Ascending aorta (tissue), 2 donors: Measurements from ENCODE around the gene WDR54. TPM values are rescaled to one million over a fixed set of nuclear protein-coding genes. Genes with fewer than 3 reads are reported as not detected.
"Not testable (repeated sequence)": the region's sequence is repeated elsewhere in the genome, so short reads cannot be mapped to it uniquely, and the experiment has no call there.

Experiments
- DNase-seq, 2 donors: peaks; one replicate each; pipeline ENCODE4 v3.0.0-alpha.2; 2019; ENCODE audit warnings: low spot score in 2 of 2
- H3K27ac ChIP-seq, 2 donors: fragments of 200-600 bp; sonication (generic); one replicate each; pipeline ENCODE4 v1.5.1; 2016 to 2017; ENCODE audit warnings: mild to moderate bottlenecking in 1 of 2
- H3K27me3 ChIP-seq: fragments of 200-600 bp; sonication (generic); one replicate; pipeline ENCODE4 v1.5.1; 2017
- H3K36me3 ChIP-seq, 2 donors: fragments of 200-600 bp; sonication (generic); one replicate each; pipeline ENCODE4 v1.5.1; 2016
- H3K4me1 ChIP-seq, 2 donors: fragments of 200-600 bp; sonication (generic); one replicate each; pipeline ENCODE4 v1.5.1; 2016 to 2017; ENCODE audit warnings: mild to moderate bottlenecking in 1 of 2
- H3K4me3 ChIP-seq, 2 donors: fragments of 200-600 bp; sonication (generic); one replicate each; pipeline ENCODE4 v1.5.1; 2016 to 2017; ENCODE audit warnings: mild to moderate bottlenecking in 1 of 2
- H3K9me3 ChIP-seq, 2 donors: fragments of 200-600 bp; sonication (generic); one replicate each; pipeline ENCODE4 v1.5.1; 2016
- intact Hi-C: fragments of 100-400 bp; cut with DNase I; formaldehyde crosslinking; loops from one replicate; pipeline ENCODE4 v1.15.1; 2023
- total RNA-seq: library from RNA; depleted of rRNA; stranded (reverse); fragments of >200 nt; gene quantifications from one replicate; pipeline ENCODE4 v1.1.0, GENCODE V29; 2016
- TF ChIP-seq, protein P1 (sequence below), 3 experiments: fragments of 200-600 bp in 2 of 3; fragments of 450-650 bp in 1 of 3; sonication (generic) in 2 of 3; IDR thresholded peaks; one replicate each; pipeline ENCODE4 v1.5.1; 2016 to 2019; ENCODE audit warnings: antibody characterized with exemption in 3 of 3, mild to moderate bottlenecking in 1 of 3, moderate library complexity in 1 of 3

The WDR54 gene
- total RNA-seq, 1 donor from 2014 or later, result 5.5 TPM

GRCh38 chr2:74418312-74418711 lies 3.2 kb upstream of the WDR54 start:
- intact Hi-C loops, result no loop called here
- no peak overlapping the region for H3K27ac ChIP-seq
- peak overlapping the region in 1 of 2 donors; percentile 25 for H3K4me3 ChIP-seq
- no peaks in the 10 kb centered on the region for H3K36me3 ChIP-seq
- no peak for DNase-seq
- TF ChIP-seq, protein P1, sequence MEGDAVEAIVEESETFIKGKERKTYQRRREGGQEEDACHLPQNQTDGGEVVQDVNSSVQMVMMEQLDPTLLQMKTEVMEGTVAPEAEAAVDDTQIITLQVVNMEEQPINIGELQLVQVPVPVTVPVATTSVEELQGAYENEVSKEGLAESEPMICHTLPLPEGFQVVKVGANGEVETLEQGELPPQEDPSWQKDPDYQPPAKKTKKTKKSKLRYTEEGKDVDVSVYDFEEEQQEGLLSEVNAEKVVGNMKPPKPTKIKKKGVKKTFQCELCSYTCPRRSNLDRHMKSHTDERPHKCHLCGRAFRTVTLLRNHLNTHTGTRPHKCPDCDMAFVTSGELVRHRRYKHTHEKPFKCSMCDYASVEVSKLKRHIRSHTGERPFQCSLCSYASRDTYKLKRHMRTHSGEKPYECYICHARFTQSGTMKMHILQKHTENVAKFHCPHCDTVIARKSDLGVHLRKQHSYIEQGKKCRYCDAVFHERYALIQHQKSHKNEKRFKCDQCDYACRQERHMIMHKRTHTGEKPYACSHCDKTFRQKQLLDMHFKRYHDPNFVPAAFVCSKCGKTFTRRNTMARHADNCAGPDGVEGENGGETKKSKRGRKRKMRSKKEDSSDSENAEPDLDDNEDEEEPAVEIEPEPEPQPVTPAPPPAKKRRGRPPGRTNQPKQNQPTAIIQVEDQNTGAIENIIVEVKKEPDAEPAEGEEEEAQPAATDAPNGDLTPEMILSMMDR (IDR thresholded peaks at IDR 0.05), result no peak
- no peaks in the 10 kb centered on the region for H3K27me3 ChIP-seq
- H3K4me1 ChIP-seq, result peaks cover 5 to 12% of the 10 kb centered on the region in 2 donors
- H3K9me3 ChIP-seq, result no peaks in the 10 kb centered on the region

GRCh38 chr2:74419345-74419744 lies 2.2 kb upstream of the WDR54 start:
- H3K27me3 ChIP-seq, result no peaks in the 10 kb centered on the region
- no peak overlapping the region for H3K4me3 ChIP-seq
- H3K36me3 ChIP-seq, result no peaks in the 10 kb centered on the region
- peaks cover 5 to 12% of the 10 kb centered on the region in 2 donors for H3K4me1 ChIP-seq
- DNase-seq, result no peak
- no peak overlapping the region for H3K27ac ChIP-seq
- TF ChIP-seq, protein P1 (IDR thresholded peaks at IDR 0.05), result no peak
- no peaks in the 10 kb centered on the region for H3K9me3 ChIP-seq
- intact Hi-C loops, result no loop called here

DNA sequence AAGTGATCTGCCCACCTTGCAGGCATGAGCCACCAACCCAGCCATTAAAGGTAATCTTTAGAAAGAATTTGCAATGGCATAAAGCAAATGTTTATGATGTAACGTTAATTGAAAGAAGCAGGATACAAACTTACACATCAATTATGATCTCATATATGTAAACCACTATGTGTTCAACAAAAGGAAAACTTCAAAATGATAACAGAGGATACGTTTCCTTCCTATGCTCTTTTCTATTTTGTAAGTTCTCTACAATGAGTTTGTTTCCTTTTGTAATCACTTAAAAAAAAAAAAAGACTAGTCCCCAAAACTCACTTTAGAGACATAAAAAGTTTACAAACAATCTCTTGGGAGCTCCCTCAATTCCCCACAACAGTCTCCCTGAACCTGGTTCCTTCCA lies 1.5 kb upstream of the WDR54 start:
- Histone ChIP-seq H3K4me1 (peaks cover 5 to 8% of the 10 kb centered on the region in 2 donors), H3K27ac (no peak overlapping the region), H3K4me3 (no peak overlapping the region), H3K9me3 (no peaks in the 10 kb centered on the region), H3K36me3 (no peaks in the 10 kb centered on the region), H3K27me3 (no peaks in the 10 kb centered on the region)
- intact Hi-C loops, result no loop called here
- no peak for DNase-seq
- TF ChIP-seq, protein P1 (IDR thresholded peaks at IDR 0.05), result no peak

- H3K36me3 ChIP-seq, H3K9me3 ChIP-seq, H3K4me1 ChIP-seq, H3K27me3 ChIP-seq, H3K27ac ChIP-seq, DNase-seq: not testable (repeated sequence)
- intact Hi-C loops, result loop anchor here (1.0 kb wide), 2 partner anchors 20 to 35 kb away; partner anchors contain the start of gene INO80B
- H3K4me3 ChIP-seq, result peak overlapping the region; percentile 64 to 85
Observed at GRCh38 chr2:74420443-74421103, 957 bp upstream of the WDR54 start.

DNA sequence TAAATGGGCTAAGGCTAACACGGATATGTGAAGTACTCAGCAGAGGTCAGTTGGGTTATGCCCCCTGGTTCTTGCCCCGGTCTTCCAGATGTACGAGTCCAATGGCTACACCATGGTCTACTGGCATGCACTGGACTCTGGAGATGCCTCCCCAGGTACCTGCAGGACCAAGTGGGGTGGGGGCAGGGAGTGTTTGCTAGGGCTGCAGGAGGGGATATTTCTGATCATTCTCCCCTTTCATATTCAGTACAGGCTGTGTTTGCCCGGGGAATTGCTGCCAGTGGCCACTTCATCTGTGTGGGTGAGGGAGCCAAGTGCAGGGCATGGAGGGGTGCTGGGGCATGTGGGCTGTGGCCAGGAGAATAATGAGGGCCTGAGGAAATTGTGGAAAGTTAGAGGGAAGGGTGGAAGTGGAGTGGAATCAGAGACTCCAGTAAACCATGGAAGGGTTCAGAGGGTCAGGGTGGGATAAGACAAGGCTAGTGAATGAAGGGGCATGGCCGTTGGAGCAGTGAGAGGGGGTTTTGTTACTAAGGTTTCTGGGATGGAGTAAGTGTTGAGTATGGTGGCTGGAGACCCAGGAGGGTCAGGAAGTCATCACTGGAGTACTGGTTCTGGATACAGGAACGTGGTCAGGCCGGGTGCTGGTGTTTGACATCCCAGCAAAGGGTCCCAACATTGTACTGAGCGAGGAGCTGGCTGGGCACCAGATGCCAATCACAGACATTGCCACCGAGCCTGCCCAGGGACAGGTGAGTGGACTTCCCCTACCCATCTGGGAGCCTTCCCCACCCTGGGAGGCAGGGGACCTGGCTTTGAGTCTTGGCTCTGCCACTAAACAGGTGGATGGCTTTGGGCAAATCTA lies 1.9 kb downstream of the WDR54 start:
- intact Hi-C loops, result no loop called here
- no peaks in the 10 kb centered on the region for H3K27me3 ChIP-seq
- no peak overlapping the region for H3K4me3 ChIP-seq
- peaks cover 2 to 3% of the 10 kb centered on the region in 2 donors for H3K4me1 ChIP-seq
- peaks cover 9 to 18% of the 10 kb centered on the region in 2 donors for H3K36me3 ChIP-seq
- no peak overlapping the region for H3K27ac ChIP-seq
- no peaks in the 10 kb centered on the region for H3K9me3 ChIP-seq
- TF ChIP-seq, protein P1 (IDR thresholded peaks at IDR 0.05), result no peak
- no peak for DNase-seq
